Smooth muscle cell (in vitro differentiated cells): Measurements from ENCODE around the gene TADA3. TPM values are rescaled to one million over a fixed set of nuclear protein-coding genes. Genes with fewer than 3 reads are reported as not detected.

ENCODE experiments used
- DNase-seq: peaks from one replicate; lab custom pipeline; 2025; ENCODE audit not compliant: unreplicated experiment; lab: John Stamatoyannopoulos, UW
- H2AFZ ChIP-seq: fragments of 200-600 bp; sonication (generic); 2 replicates; pipeline ENCODE4 v1.6.0; 2016; ENCODE audit warnings: antibody characterized with exemption, low read depth, mild to moderate bottlenecking
- H3F3A ChIP-seq: fragments of 200-600 bp; sonication (generic); 2 replicates; pipeline ENCODE4 v1.6.0; 2017; ENCODE audit warnings: antibody characterized with exemption, low read depth
- H3K27ac ChIP-seq: fragments of 200-600 bp; sonication (generic); 2 replicates; pipeline ENCODE4 v1.5.1; 2016; ENCODE audit warnings: low read depth, mild to moderate bottlenecking
- H3K27me3 ChIP-seq: fragments of 200-600 bp; sonication (generic); 2 replicates; pipeline ENCODE4 v1.6.1; 2016; ENCODE audit warnings: low read depth, mild to moderate bottlenecking
- H3K36me3 ChIP-seq: fragments of 200-600 bp; sonication (generic); 2 replicates; pipeline ENCODE4 v1.5.1; 2016; ENCODE audit warnings: low read depth
- H3K4me1 ChIP-seq: fragments of 200-600 bp; sonication (generic); 2 replicates; pipeline ENCODE4 v1.5.1; 2016; ENCODE audit warnings: low read depth
- H3K4me2 ChIP-seq: fragments of 200-600 bp; sonication (generic); 2 replicates; pipeline ENCODE4 v1.6.0; 2016; ENCODE audit warnings: mild to moderate bottlenecking
- H3K4me3 ChIP-seq: fragments of 200-600 bp; sonication (generic); 2 replicates; pipeline ENCODE4 v1.5.1; 2016; ENCODE audit warnings: mild to moderate bottlenecking
- H3K79me2 ChIP-seq: fragments of 200-600 bp; sonication (generic); 2 replicates; pipeline ENCODE4 v1.6.0; 2016; ENCODE audit warnings: low read depth, mild to moderate bottlenecking
- H3K9ac ChIP-seq: fragments of 200-600 bp; sonication (generic); 2 replicates; pipeline ENCODE4 v1.6.0; 2016; ENCODE audit warnings: low read depth
- H3K9me3 ChIP-seq: fragments of 200-600 bp; sonication (generic); replicated peaks from 2 replicates; pipeline ENCODE4 v1.5.1; 2016; ENCODE audit warnings: low read depth
- H4K20me1 ChIP-seq: fragments of 200-600 bp; sonication (generic); 2 replicates; pipeline ENCODE4 v1.6.0; 2016; ENCODE audit warnings: low read depth
- CTCF ChIP-seq: fragments of 200-600 bp; sonication (generic); IDR thresholded peaks from 2 replicates; pipeline ENCODE4 v1.5.1; 2017; ENCODE audit warnings: borderline replicate concordance, mild to moderate bottlenecking, antibody characterized with exemption; ENCODE audit not compliant: insufficient read depth, poor library complexity, severe bottlenecking
- WGBS: methylation state at CpG from one replicate; pipeline ENCODE4 v1.1.7; 2016; ENCODE audit warnings: low lambda C conversion rate; 5-methylcytosine and 5-hydroxymethylcytosine counted together
- polyA plus RNA-seq: library from polyadenylated mRNA; unstranded; fragments of >200 nt; fragmentation: Nextera tagmentation; extraction: Ambion mirVana; gene quantifications from 2 replicates; pipeline ENCODE4 v1.2.1, GENCODE V29; 2016
- total RNA-seq: library from RNA; depleted of rRNA; stranded (reverse); fragments of >200 nt; gene quantifications from 2 replicates; pipeline ENCODE4 v1.2.3, GENCODE V29; 2014

TADA3 gene
- total and polyA plus RNA-seq, 2 experiments from 2014 or later = 51.8 to 79.6 TPM

GRCh38 chr3:9806137-9806536 lies 13.9 kb upstream of the TADA3 start:
- no peak overlapping the region for H2AFZ ChIP-seq
- H3K4me1 ChIP-seq = peaks cover 13% of the 10 kb centered on the region
- H3F3A ChIP-seq = peaks cover 33% of the 10 kb centered on the region
- no peak overlapping the region for H3K9ac ChIP-seq
- no peak overlapping the region for H3K4me2 ChIP-seq
- no peak for TF ChIP-seq CTCF
- H3K36me3 ChIP-seq = peaks cover 12% of the 10 kb centered on the region
- H4K20me1 ChIP-seq = no peaks in the 10 kb centered on the region
- no peaks in the 10 kb centered on the region for H3K9me3 ChIP-seq
- 99% methylated on average over 12 of the region's 12 CpGs for WGBS
- DNase-seq = no peak
- H3K27me3 ChIP-seq = no peaks in the 10 kb centered on the region
- H3K27ac ChIP-seq = no peak overlapping the region
- no peaks in the 10 kb centered on the region for H3K79me2 ChIP-seq
- no peak overlapping the region for H3K4me3 ChIP-seq

GRCh38 chr3:9804996-9805395 lies 12.7 kb upstream of the TADA3 start:
- H3K4me1 ChIP-seq = peaks cover 8% of the 10 kb centered on the region
- no peak overlapping the region for H3K27ac ChIP-seq
- TF ChIP-seq CTCF = no peak
- H2AFZ ChIP-seq = no peak overlapping the region
- peaks cover 1% of the 10 kb centered on the region for H4K20me1 ChIP-seq
- no peaks in the 10 kb centered on the region for H3K79me2 ChIP-seq
- 98% methylated on average over 5 of the region's 5 CpGs for WGBS
- H3F3A ChIP-seq = peaks cover 33% of the 10 kb centered on the region
- no peak for DNase-seq
- peaks cover 12% of the 10 kb centered on the region for H3K36me3 ChIP-seq
- no peaks in the 10 kb centered on the region for H3K27me3 ChIP-seq
- no peak overlapping the region for H3K9ac ChIP-seq
- no peaks in the 10 kb centered on the region for H3K9me3 ChIP-seq
- H3K4me2 ChIP-seq = no peak overlapping the region
- H3K4me3 ChIP-seq = no peak overlapping the region

- no peaks in the 10 kb centered on the region for H3K4me1 ChIP-seq
- H4K20me1 ChIP-seq = peaks cover 16% of the 10 kb centered on the region
- H3K9me3 ChIP-seq = no peaks in the 10 kb centered on the region
- 96% methylated on average over 1 of the region's 1 CpG for WGBS
- H3F3A ChIP-seq = peaks cover 23% of the 10 kb centered on the region
- H3K4me3 ChIP-seq = no peak overlapping the region
- H3K27me3 ChIP-seq = no peaks in the 10 kb centered on the region
- peaks cover 11% of the 10 kb centered on the region for H3K79me2 ChIP-seq
- no peak for DNase-seq
- no peak overlapping the region for H2AFZ ChIP-seq
- peaks cover 17% of the 10 kb centered on the region for H3K36me3 ChIP-seq
- H3K27ac ChIP-seq = no peak overlapping the region
- no peak overlapping the region for H3K4me2 ChIP-seq
- no peak for TF ChIP-seq CTCF
- H3K9ac ChIP-seq = no peak overlapping the region
Measured at GRCh38 chr3:9803494-9803893, 11.2 kb upstream of the TADA3 start.

GRCh38 chr3:9800529-9800928 lies 8.3 kb upstream of the TADA3 start:
- no peak overlapping the region for H2AFZ ChIP-seq
- H3K27me3 ChIP-seq = no peaks in the 10 kb centered on the region
- peaks cover 41% of the 10 kb centered on the region for H3K79me2 ChIP-seq
- no peak overlapping the region for H3K4me2 ChIP-seq
- H4K20me1 ChIP-seq = peaks cover 42% of the 10 kb centered on the region
- DNase-seq = no peak
- H3K9ac ChIP-seq = no peak overlapping the region
- H3K4me1 ChIP-seq = no peaks in the 10 kb centered on the region
- H3F3A ChIP-seq = peaks cover 10% of the 10 kb centered on the region
- no peaks in the 10 kb centered on the region for H3K9me3 ChIP-seq
- no peak overlapping the region for H3K27ac ChIP-seq
- no peak overlapping the region for H3K4me3 ChIP-seq
- H3K36me3 ChIP-seq = peaks cover 32% of the 10 kb centered on the region
- peak; percentile 21 for TF ChIP-seq CTCF
- 94% methylated on average over 5 of the region's 5 CpGs for WGBS
